GM12874 (cell line): ENCODE measurements around the gene NDUFS6.

Experiments
- TF ChIP-seq, protein P1 (sequence below): IDR thresholded peaks from 2 replicates; pipeline ENCODE4 v1.5.1; 2011; ENCODE audit warnings: low read depth, mild to moderate bottlenecking, control low read depth, low read length, moderate library complexity; ENCODE audit not compliant: insufficient read depth

Gene NDUFS6

DNA sequence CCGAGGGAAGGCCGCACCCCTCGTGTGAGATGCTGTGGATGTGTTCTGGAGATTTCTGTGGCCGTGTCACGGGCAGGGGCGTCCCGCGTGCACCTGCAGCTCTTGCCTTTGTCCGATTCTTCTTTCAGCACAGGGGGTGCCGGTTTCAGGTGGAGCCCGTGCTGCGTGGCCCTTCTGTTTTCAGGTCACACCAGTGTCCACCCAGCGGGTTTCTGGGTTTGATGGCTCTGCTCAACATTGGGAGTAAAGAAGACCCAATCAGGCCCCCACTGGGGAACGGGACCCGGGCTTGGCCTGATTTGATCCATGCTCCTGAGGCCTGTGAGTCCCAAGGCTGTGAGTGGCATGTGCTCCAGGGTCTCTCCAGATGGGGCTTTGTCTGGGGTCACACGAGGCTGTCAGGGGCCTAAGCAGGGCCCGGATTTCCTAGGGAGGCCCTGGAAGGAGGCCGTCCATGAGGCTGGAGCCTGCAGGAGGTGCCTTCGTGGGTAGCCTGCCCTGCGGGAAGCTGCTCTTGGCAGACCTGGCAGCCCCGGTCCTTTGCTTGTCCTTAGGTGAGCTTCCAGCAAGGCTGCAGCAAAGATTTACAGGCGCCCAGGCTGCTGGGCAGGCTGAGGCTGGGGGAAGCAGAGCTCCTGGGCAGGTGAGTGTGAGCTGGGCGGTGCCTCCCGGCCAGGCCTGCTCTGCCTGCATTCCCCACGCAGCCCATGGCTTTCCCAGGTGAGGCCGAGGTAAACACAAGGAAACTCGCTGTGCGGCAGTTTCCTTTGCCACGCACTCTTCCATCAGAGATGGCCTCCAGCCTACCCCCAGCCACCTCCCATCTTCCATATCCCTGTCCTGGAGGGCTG, 14.4 kb upstream of the NDUFS6 start:
- TF ChIP-seq, protein P1, sequence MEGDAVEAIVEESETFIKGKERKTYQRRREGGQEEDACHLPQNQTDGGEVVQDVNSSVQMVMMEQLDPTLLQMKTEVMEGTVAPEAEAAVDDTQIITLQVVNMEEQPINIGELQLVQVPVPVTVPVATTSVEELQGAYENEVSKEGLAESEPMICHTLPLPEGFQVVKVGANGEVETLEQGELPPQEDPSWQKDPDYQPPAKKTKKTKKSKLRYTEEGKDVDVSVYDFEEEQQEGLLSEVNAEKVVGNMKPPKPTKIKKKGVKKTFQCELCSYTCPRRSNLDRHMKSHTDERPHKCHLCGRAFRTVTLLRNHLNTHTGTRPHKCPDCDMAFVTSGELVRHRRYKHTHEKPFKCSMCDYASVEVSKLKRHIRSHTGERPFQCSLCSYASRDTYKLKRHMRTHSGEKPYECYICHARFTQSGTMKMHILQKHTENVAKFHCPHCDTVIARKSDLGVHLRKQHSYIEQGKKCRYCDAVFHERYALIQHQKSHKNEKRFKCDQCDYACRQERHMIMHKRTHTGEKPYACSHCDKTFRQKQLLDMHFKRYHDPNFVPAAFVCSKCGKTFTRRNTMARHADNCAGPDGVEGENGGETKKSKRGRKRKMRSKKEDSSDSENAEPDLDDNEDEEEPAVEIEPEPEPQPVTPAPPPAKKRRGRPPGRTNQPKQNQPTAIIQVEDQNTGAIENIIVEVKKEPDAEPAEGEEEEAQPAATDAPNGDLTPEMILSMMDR, result no peak

DNA sequence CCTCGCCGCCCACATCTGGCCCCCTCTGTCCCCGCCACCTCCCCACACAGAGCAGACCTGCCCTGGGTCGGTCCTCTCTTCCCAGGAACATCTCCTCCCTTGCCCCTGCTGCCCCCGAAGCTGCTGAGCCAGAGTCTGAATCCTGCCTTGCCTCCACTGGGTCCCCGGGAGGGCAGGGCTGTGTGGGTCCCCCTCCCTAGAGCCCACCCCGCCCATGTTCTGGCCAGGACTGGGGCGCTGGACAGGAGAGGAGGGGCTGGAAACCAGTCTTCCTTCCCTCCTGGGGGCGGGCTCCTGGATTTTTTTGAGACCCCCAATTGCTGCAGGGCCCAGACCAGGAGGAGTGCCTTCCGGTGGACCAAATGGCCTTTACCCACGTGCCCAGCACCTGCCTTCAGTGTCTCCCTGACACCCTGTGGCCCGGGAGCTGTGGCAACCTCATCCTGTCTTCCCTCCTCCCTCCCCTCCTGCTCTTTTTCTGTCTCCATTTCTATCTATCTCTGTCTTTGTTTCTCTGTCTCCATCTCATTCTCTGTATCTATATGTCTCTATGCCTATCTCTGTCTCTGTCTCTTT, 13.6 kb upstream of the NDUFS6 start:
- TF ChIP-seq, protein P1, result no peak

DNA sequence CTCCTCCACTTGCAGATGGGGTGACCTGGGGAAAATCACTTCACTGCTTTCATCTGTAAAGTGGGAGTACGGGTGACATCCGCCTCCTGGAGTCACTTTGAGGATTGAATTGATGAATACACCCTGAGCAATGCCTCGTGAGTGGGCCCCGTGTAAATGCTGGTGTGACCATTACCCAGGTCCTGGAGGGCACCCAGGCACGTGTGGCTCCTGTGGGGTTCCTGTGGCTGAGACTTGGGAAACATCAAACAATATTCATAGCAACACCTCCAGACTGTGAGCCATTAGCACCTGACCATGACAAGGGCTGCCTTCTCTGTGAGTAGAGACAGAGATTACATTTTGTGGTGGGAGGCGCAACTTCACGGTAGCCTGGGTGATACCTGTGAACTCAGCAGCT, 13.0 kb upstream of the NDUFS6 start:
- TF ChIP-seq, protein P1, result no peak

DNA sequence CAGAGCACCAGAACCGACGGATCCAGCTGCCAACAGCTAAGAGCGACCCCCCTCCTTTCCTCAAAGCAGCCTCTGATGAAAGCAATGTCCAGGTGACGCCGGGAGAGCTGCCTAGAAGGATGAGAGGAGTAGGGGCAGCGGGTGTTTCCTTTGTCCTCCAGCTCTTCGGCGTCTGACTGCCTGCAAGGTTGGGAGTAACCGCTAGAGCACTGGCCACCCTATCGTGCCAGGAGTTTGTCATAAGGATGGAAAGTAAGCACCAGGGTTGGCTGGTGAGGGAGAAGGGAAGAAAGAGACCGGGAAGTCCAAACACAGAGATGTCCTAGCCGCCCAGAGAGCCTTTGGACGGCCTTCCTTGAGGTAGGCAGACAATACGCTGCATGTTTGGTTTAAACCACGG, 12.4 kb upstream of the NDUFS6 start:
- TF ChIP-seq, protein P1, result no peak

DNA sequence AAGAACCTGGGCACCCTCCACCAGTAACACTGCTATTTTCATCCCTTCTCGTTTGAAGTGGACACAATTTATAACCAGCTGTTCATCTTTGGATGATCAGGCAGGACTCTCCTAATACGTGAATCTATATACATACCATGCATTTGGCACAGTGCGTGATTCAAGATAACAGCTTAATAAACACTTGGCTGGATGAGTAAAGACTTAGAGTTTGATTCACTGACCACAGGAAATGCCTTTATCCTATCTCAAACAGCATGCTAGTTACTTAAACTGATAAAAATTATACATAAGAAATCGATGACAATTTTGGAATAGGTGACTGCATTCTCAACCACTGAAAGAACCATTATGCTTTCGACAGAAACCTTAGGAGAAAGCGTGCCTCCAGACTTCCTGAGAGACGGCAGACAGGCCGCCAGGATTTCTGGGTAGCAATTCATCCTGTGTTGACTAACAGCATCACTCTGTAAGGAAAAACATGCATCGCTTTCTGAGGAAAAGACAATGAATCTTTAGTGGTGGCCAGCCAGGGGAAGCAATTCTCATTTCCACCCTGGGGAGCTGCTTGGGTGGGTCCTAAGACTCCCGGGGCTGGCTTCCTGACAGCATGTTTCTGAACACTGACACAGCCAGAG, 11.3 kb upstream of the NDUFS6 start:
- TF ChIP-seq, protein P1, result no peak

DNA sequence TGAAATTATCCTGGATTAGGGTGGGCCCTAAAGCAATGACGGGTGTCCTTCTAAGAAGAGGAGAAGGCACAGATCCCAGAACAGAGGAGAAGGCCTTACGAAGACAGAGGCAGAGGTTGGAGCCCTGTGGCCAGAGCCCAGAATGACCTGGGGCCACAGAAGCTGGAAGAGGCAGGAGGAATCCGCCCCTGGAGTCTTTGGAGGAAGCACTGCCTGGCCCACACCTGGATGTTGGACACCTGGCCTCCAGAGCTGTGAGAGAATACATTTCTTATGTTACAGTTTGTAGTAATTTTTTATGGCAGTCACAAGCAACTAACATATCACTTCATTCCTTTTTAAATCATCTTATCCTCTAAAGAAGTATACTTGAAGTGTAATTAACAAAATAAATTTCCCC, 10.0 kb upstream of the NDUFS6 start:
- TF ChIP-seq, protein P1, result no peak

DNA sequence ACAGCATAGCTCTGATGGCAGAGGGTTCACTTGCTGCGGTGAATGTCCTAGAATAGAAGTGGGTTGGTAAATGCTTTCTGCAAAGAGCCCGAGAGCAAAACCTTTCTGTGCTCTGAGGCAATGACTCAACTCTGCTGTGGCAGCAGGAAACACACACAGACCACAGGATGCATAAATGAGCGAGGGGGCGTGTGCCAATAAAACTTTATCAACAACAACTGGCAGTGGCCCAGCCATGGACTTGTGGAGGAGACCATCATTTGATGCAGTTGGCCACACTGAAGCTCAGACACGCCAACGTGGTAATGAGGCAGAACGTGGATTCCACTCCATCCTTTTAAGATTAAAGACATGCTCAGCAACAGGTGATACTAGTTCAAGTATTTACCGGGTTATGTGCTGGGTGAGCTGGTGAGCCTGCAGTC, 8.4 kb upstream of the NDUFS6 start:
- TF ChIP-seq, protein P1, result no peak
